ENCODE measurements around the gene PTH2. TPM values are rescaled to one million over a fixed set of nuclear protein-coding genes. Genes with fewer than 3 reads are reported as not detected.

Gene PTH2
- polyA plus RNA-seq, 1 donor from 2014 or later = not detected

DNA sequence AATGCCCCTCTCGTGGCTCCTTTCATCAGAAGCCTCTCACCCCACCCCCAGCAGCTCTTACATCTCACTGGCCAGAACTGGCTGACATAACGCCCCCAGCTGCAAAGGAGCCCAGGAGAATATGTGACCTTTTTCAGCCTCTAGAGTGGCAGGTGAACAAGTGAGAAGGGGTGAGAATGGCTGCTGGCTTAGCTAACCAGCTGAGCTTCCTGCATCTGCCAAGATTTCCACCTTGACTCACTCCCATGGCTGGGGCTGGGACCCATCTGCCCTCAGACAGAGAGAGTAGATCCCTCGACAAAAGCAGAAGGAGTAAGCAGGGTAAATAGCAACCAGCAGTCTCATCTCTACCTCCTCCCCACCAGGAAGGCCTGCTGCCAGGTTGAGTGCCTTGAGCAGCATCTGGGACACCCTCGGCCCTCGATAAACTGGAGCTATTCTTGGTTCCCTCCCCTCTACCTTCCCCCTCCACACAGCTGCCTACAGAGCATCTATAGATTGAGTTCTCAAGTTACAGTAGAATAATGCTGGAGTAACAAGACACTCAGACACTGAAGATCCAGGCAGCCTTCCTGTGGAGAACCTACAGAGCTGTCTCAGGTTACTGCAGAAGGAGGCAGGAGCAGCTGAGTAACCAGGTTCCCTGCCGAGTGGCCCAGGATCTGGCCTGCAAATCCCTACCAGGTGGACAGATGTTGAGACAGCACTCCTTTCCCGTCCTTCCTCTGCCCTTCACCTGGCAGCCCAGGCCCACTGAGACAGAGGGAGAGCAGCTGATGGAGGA, 19.6 kb downstream of the PTH2 start:
- no peaks in the 10 kb centered on the region for H3K27me3 ChIP-seq (ENCODE audit: insufficient read depth, low read depth, low read length)
- H4K20me1 ChIP-seq (ENCODE audit: insufficient read depth) = no peaks in the 10 kb centered on the region
- H3F3A ChIP-seq (ENCODE audit: insufficient read depth, low read length, poor library complexity, severe bottlenecking) = no peaks in the 10 kb centered on the region
- H2AFZ ChIP-seq (ENCODE audit: low read depth, low read length) = no peak overlapping the region
- no peaks in the 10 kb centered on the region for H3K9me3 ChIP-seq (ENCODE audit: low read length)
- no peaks in the 10 kb centered on the region for H3K36me3 ChIP-seq (ENCODE audit: insufficient read depth, low read length)
- no peak overlapping the region for H3K27ac ChIP-seq (ENCODE audit: low read length)
- H3K9ac ChIP-seq (ENCODE audit: low read length) = no peak overlapping the region
- no peaks in the 10 kb centered on the region for H3K9me2 ChIP-seq (ENCODE audit: insufficient read depth, low read length)
- H3K4me3 ChIP-seq (ENCODE audit: low read length) = no peak overlapping the region
- no peaks in the 10 kb centered on the region for H3K79me2 ChIP-seq (replicated peaks; ENCODE audit: insufficient read depth, low read length)
- TF ChIP-seq, protein P1, sequence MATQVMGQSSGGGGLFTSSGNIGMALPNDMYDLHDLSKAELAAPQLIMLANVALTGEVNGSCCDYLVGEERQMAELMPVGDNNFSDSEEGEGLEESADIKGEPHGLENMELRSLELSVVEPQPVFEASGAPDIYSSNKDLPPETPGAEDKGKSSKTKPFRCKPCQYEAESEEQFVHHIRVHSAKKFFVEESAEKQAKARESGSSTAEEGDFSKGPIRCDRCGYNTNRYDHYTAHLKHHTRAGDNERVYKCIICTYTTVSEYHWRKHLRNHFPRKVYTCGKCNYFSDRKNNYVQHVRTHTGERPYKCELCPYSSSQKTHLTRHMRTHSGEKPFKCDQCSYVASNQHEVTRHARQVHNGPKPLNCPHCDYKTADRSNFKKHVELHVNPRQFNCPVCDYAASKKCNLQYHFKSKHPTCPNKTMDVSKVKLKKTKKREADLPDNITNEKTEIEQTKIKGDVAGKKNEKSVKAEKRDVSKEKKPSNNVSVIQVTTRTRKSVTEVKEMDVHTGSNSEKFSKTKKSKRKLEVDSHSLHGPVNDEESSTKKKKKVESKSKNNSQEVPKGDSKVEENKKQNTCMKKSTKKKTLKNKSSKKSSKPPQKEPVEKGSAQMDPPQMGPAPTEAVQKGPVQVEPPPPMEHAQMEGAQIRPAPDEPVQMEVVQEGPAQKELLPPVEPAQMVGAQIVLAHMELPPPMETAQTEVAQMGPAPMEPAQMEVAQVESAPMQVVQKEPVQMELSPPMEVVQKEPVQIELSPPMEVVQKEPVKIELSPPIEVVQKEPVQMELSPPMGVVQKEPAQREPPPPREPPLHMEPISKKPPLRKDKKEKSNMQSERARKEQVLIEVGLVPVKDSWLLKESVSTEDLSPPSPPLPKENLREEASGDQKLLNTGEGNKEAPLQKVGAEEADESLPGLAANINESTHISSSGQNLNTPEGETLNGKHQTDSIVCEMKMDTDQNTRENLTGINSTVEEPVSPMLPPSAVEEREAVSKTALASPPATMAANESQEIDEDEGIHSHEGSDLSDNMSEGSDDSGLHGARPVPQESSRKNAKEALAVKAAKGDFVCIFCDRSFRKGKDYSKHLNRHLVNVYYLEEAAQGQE (IDR thresholded peaks at IDR 0.05; ENCODE audit: borderline replicate concordance) = no peak
- TF ChIP-seq EP300 (conservative IDR thresholded peaks at IDR 0.05; ENCODE audit: poor library complexity, severe bottlenecking) (no peak), RAD21 (conservative IDR thresholded peaks at IDR 0.05) (no peak), MXI1 (conservative IDR thresholded peaks at IDR 0.05; ENCODE audit: poor library complexity, severe bottlenecking) (no peak), EZH2 (IDR thresholded peaks at IDR 0.05; ENCODE audit: borderline replicate concordance, insufficient read depth, low read length, poor library complexity, severe bottlenecking) (no peak), POLR2AphosphoS5 (IDR thresholded peaks at IDR 0.05) (no peak), TAF1 (IDR thresholded peaks at IDR 0.05; ENCODE audit: low read depth) (no peak), SMC3 (conservative IDR thresholded peaks at IDR 0.05; ENCODE audit: poor library complexity) (no peak)
- TF ChIP-seq, protein P2, sequence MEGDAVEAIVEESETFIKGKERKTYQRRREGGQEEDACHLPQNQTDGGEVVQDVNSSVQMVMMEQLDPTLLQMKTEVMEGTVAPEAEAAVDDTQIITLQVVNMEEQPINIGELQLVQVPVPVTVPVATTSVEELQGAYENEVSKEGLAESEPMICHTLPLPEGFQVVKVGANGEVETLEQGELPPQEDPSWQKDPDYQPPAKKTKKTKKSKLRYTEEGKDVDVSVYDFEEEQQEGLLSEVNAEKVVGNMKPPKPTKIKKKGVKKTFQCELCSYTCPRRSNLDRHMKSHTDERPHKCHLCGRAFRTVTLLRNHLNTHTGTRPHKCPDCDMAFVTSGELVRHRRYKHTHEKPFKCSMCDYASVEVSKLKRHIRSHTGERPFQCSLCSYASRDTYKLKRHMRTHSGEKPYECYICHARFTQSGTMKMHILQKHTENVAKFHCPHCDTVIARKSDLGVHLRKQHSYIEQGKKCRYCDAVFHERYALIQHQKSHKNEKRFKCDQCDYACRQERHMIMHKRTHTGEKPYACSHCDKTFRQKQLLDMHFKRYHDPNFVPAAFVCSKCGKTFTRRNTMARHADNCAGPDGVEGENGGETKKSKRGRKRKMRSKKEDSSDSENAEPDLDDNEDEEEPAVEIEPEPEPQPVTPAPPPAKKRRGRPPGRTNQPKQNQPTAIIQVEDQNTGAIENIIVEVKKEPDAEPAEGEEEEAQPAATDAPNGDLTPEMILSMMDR (IDR thresholded peaks at IDR 0.05; ENCODE audit: poor library complexity, severe bottlenecking) = no peak
- H3K4me2 ChIP-seq (ENCODE audit: low read length) = no peak overlapping the region

DNA sequence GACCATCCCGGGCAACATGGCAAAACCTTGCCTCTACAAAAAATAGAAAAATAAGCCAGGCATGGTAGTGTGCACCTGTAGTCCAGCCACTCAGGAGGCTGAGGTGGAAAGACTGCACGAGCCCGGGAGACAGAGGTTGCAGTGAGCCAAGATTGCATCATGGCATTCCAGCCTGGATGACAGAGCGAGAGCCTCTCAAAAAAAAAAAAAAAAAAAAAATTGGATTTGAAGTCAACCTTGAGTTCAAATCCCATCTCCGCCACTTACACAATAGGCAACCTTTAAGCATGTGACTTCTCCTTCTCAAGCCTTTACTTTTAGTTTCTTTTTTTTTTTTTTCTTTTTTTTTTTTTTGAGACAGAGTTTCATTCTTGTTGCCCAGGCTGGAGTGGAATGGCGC, 23.2 kb downstream of the PTH2 start:
- H3K9ac ChIP-seq (ENCODE audit: low read length) = no peak overlapping the region
- no peaks in the 10 kb centered on the region for H3K27me3 ChIP-seq (ENCODE audit: insufficient read depth, low read depth, low read length)
- H4K20me1 ChIP-seq (ENCODE audit: insufficient read depth) = no peaks in the 10 kb centered on the region
- H3K79me2 ChIP-seq (replicated peaks; ENCODE audit: insufficient read depth, low read length) = no peaks in the 10 kb centered on the region
- no peaks in the 10 kb centered on the region for H3K36me3 ChIP-seq (ENCODE audit: insufficient read depth, low read length)
- H3K4me3 ChIP-seq (ENCODE audit: low read length) = no peak overlapping the region
- no peaks in the 10 kb centered on the region for H3K9me2 ChIP-seq (ENCODE audit: insufficient read depth, low read length)
- no peak overlapping the region for H2AFZ ChIP-seq (ENCODE audit: low read depth, low read length)
- TF ChIP-seq MXI1 (conservative IDR thresholded peaks at IDR 0.05; ENCODE audit: poor library complexity, severe bottlenecking) (no peak), EP300 (conservative IDR thresholded peaks at IDR 0.05; ENCODE audit: poor library complexity, severe bottlenecking) (no peak), POLR2AphosphoS5 (IDR thresholded peaks at IDR 0.05) (no peak), TAF1 (IDR thresholded peaks at IDR 0.05; ENCODE audit: low read depth) (no peak), EZH2 (IDR thresholded peaks at IDR 0.05; ENCODE audit: borderline replicate concordance, insufficient read depth, low read length, poor library complexity, severe bottlenecking) (no peak)
- H3K9me3 ChIP-seq (ENCODE audit: low read length) = no peaks in the 10 kb centered on the region
- no peaks in the 10 kb centered on the region for H3F3A ChIP-seq (ENCODE audit: insufficient read depth, low read length, poor library complexity, severe bottlenecking)
- no peak overlapping the region for H3K4me2 ChIP-seq (ENCODE audit: low read length)
- H3K27ac ChIP-seq (ENCODE audit: low read length) = no peak overlapping the region

Measured in neural cell (in vitro differentiated cells).